PC-3 (cell line): Measurements from ENCODE around the gene ATP13A5. TPM values are rescaled to one million over a fixed set of nuclear protein-coding genes. Genes with fewer than 3 reads are reported as not detected.

Experiments used
- ATAC-seq: fragments of 200-7000 bp; cut with Tn5 transposase; 2 replicates; pipeline ENCODE4 v1.9.1; 2020; ENCODE audit warnings: mild to moderate bottlenecking, moderate library complexity
- BruUV-seq: library from RNA; stranded (reverse); fragments of 400-500 nt; replicated peaks from 2 replicates; lab custom pipeline; 2021; lab: Mats Ljungman, UMichigan
- CTCF ChIA-PET: fragments of 300-600 bp; sonication (Branson Sonifier 250); formaldehyde crosslinking; loops from one replicate; lab custom pipeline; 2022; ENCODE audit warnings: antibody characterized with exemption; lab: Charles Lee
- POLR2A ChIA-PET: fragments of 300-600 bp; sonication (Branson Sonifier 250); formaldehyde crosslinking; loops from one replicate; lab custom pipeline; 2022; ENCODE audit warnings: antibody characterized with exemption; ENCODE audit not compliant: unreplicated experiment; lab: Charles Lee
- DNase-seq: peaks from one replicate; pipeline ENCODE4 v3.0.0-alpha.2; 2015
- H2AFZ ChIP-seq: fragments of 300-600 bp; sonication (generic); 2 replicates; pipeline ENCODE4 v1.6.0; 2016; ENCODE audit warnings: antibody characterized with exemption, low read length
- H3F3A ChIP-seq: fragments of 300-600 bp; sonication (generic); one replicate; pipeline ENCODE4 v1.6.0; 2017; ENCODE audit warnings: antibody characterized with exemption, low read length, control low read depth, mild to moderate bottlenecking; ENCODE audit not compliant: unreplicated experiment
- H3K27ac ChIP-seq: fragments of 300-600 bp; sonication (generic); 2 replicates; pipeline ENCODE4 v1.5.1; 2016; ENCODE audit warnings: mild to moderate bottlenecking, low read length
- H3K27me3 ChIP-seq: fragments of 300-600 bp; sonication (generic); 2 replicates; pipeline ENCODE4 v1.6.1; 2016; ENCODE audit warnings: low read length, mixed read lengths
- H3K36me3 ChIP-seq: fragments of 300-600 bp; sonication (generic); 2 replicates; pipeline ENCODE4 v1.6.1; 2016; ENCODE audit warnings: low read depth, mixed run types, low read length, mixed read lengths
- H3K4me1 ChIP-seq: fragments of 300-600 bp; sonication (generic); 2 replicates; pipeline ENCODE4 v1.5.1; 2016; ENCODE audit warnings: low read length; ENCODE audit not compliant: insufficient read depth
- H3K4me2 ChIP-seq: fragments of 300-600 bp; sonication (generic); 2 replicates; pipeline ENCODE4 v1.6.0; 2016; ENCODE audit warnings: low read length
- H3K4me3 ChIP-seq: fragments of 300-600 bp; sonication (generic); 2 replicates; pipeline ENCODE4 v1.5.1; 2016; ENCODE audit warnings: mild to moderate bottlenecking, low read length, mixed read lengths
- H3K79me2 ChIP-seq: fragments of 300-600 bp; sonication (generic); 2 replicates; pipeline ENCODE4 v1.6.1; 2017; ENCODE audit warnings: low read length, mixed read lengths
- H3K9ac ChIP-seq: fragments of 300-600 bp; sonication (generic); 2 replicates; pipeline ENCODE4 v1.6.0; 2016; ENCODE audit warnings: mild to moderate bottlenecking, low read length
- H3K9me2 ChIP-seq: fragments of 300-600 bp; sonication (generic); replicated peaks from 2 replicates; pipeline ENCODE4 v1.6.1; 2016; ENCODE audit warnings: mixed run types, low read length, mixed read lengths
- H3K9me3 ChIP-seq: fragments of 300-600 bp; sonication (generic); 2 replicates; pipeline ENCODE4 v1.6.1; 2016; ENCODE audit warnings: low read length, mixed read lengths
- H4K20me1 ChIP-seq: fragments of 300-600 bp; sonication (generic); 2 replicates; pipeline ENCODE4 v1.6.1; 2016; ENCODE audit warnings: low read length, mixed read lengths
- EZH2 ChIP-seq: fragments of 300-600 bp; sonication (generic); IDR thresholded peaks from one replicate; pipeline ENCODE4 v1.6.1; 2017; ENCODE audit warnings: antibody characterized with exemption, mild to moderate bottlenecking, low read length; ENCODE audit not compliant: unreplicated experiment
- EZH2phosphoT487 ChIP-seq: fragments of 300-600 bp; sonication (generic); IDR thresholded peaks from 2 replicates; pipeline ENCODE4 v1.6.1; 2018; ENCODE audit warnings: mild to moderate bottlenecking, antibody characterized with exemption, low read length, borderline replicate concordance
- intact Hi-C: fragments of 100-400 bp; cut with micrococcal nuclease; formaldehyde crosslinking; loops from 2 replicates; pipeline ENCODE4 v1.9.0; 2023
- total RNA-seq: library from RNA; depleted of rRNA; stranded (reverse); fragments of >200 nt; gene quantifications from 2 replicates; pipeline ENCODE4 v1.2.3, GENCODE V29; 2014
- TF ChIP-seq, protein P1 (sequence below): fragments of 300-600 bp; sonication (generic); conservative IDR thresholded peaks from 2 replicates; pipeline ENCODE4 v1.5.1; 2017; ENCODE audit warnings: antibody characterized with exemption, low read depth, mild to moderate bottlenecking, low read length

Gene ATP13A5
- total RNA-seq, 1 experiment from 2014 or later, result not detected

DNA sequence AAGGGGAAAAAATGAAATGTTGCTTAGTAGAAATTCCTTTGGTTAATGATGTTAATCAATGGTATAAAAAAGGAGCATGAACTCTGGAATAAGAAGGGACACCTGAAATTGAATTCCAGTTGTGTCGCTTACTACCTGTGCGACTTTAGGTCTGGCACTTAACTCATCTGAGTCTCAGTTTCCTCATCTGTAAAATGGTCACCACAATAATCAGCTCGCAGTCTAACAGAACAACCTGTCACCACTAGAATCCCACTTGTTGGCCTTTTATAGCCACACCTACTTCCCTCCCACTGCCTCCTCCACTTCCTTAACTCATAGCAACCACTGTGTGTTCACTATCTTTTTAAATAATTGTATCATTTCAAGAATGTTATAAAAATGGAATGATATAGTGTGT, 135.0 kb downstream of the ATP13A5 start:
- CTCF ChIA-PET, result no interaction called here
- Histone ChIP-seq H3F3A (no peaks in the 10 kb centered on the region), H3K4me2 (no peak overlapping the region), H4K20me1 (no peaks in the 10 kb centered on the region), H3K36me3 (no peaks in the 10 kb centered on the region), H3K27me3 (peaks cover 38% of the 10 kb centered on the region), H3K4me1 (no peaks in the 10 kb centered on the region), H3K9me3 (peaks cover 10% of the 10 kb centered on the region; the same call in 1 of the 2 replicates), H3K27ac (no peak overlapping the region), H2AFZ (no peak overlapping the region), H3K79me2 (no peaks in the 10 kb centered on the region), H3K4me3 (no peak overlapping the region), H3K9me2 (no peaks in the 10 kb centered on the region), H3K9ac (no peak overlapping the region)
- BruUV-seq, result no TSS peak
- intact Hi-C loops, result no loop called here
- DNase-seq (no peak), ATAC-seq (no peak)
- POLR2A ChIA-PET, result no interaction called here
- TF ChIP-seq, protein P1, sequence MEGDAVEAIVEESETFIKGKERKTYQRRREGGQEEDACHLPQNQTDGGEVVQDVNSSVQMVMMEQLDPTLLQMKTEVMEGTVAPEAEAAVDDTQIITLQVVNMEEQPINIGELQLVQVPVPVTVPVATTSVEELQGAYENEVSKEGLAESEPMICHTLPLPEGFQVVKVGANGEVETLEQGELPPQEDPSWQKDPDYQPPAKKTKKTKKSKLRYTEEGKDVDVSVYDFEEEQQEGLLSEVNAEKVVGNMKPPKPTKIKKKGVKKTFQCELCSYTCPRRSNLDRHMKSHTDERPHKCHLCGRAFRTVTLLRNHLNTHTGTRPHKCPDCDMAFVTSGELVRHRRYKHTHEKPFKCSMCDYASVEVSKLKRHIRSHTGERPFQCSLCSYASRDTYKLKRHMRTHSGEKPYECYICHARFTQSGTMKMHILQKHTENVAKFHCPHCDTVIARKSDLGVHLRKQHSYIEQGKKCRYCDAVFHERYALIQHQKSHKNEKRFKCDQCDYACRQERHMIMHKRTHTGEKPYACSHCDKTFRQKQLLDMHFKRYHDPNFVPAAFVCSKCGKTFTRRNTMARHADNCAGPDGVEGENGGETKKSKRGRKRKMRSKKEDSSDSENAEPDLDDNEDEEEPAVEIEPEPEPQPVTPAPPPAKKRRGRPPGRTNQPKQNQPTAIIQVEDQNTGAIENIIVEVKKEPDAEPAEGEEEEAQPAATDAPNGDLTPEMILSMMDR, result no peak
- no peak for TF ChIP-seq EZH2phosphoT487
- TF ChIP-seq EZH2, result no peak

DNA sequence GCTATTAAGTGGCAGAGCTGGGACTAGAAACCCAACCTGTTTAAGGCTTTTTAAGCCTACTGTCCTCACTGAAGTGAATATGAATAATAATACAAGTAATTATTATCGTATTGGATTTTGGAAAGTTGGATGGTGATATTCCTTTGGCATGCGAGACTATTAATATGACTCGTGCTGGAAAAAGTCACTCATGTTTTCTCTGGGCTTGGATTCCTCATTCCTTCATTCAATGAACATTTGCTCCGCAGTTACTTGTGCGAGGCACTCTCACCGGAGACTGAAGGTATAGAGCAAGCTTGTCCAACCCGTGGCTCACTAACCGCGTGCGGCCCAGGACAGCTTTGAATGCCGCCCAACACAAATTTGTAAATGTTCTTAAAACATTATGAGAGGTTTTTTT, 136.8 kb downstream of the ATP13A5 start:
- Histone ChIP-seq H3F3A (no peaks in the 10 kb centered on the region), H3K79me2 (no peaks in the 10 kb centered on the region), H3K4me1 (no peaks in the 10 kb centered on the region), H3K36me3 (no peaks in the 10 kb centered on the region), H3K9me3 (no peaks in the 10 kb centered on the region), H3K9me2 (no peaks in the 10 kb centered on the region), H3K4me2 (0 out of 2 replicates have a peak overlapping the region, but pooled peaks have one; percentile 11), H3K27me3 (peaks cover 38% of the 10 kb centered on the region), H3K4me3 (no peak overlapping the region), H3K9ac (no peak overlapping the region), H3K27ac (no peak overlapping the region), H4K20me1 (no peaks in the 10 kb centered on the region), H2AFZ (no peak overlapping the region)
- no peak for ATAC-seq
- POLR2A ChIA-PET, result interaction anchor here (0.6 kb wide), 1 partner anchor 87 kb away, joined by 3 read pairs; no protein-coding TSS in a partner anchor
- BruUV-seq, result no TSS peak
- intact Hi-C loops, result no loop called here
- TF ChIP-seq EZH2 (no peak), EZH2phosphoT487 (no peak)
- TF ChIP-seq, protein P1, result no peak
- DNase-seq, result no peak
- CTCF ChIA-PET, result interaction anchor here (0.7 kb wide), 1 partner anchor 157 kb away, joined by 10 read pairs; no protein-coding TSS in a partner anchor

DNA sequence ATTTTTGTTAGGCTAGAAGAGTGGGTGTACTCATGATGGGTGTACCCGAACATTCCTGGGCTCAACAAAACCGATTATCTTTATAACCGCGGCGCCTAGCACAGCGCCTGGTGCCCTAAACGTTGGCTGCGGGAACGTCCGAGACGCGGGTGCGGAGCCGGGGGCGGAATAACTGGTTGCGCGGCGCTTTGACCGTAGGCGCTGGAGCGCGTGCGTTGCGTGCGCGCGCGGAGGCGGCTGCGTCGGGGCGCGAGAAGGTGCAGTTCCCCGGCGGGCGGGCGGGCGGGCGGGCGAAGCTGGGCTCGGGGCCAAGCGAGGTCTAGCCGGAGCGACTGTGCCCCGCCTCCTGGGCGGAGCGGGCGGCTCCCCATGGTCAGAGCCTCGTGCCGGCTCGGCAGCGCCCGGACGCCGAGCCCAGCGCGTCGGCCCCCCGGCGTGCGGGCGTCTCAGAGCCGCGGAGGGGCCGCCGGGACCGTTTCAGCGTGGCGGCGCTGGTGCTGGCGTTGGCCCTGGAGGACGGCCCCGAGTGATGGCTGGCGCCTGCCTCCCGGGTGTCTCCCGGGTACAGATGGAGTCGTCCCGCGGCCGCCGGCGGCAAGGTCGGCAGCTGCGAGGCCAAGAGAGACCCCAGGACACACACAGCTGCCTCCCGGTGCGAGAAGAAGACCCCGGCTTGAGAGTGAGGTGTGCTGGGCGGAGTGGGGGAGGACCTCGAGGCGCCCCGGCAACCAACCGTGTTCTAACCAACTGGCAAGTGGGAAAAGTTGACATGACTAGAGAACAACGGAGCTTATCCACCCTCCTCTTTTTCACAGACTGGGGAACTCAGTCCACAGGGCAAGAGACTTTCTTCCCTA, 137.5 kb downstream of the ATP13A5 start, which contains the start of gene PLAAT1:
PLAAT1 (plus strand) TSS at position 373 of the 857 bp plus-strand sequence. CDS start 14,429 bp downstream, outside the sequence.
- intact Hi-C loops, result no loop called here
- Histone ChIP-seq H3K9me3 (no peaks in the 10 kb centered on the region), H2AFZ (no peak within 1 kb of the TSS), H3K79me2 (no peaks in the 10 kb centered on the region), H3K27me3 (peaks cover 38% of the 10 kb centered on the region), H3K27ac (no peak within 1 kb of the TSS), H3K4me3 (0 out of 2 replicates have a peak within 1 kb of the TSS, but pooled peaks have one; percentile 19), H3K9me2 (no peaks in the 10 kb centered on the region), H3K36me3 (no peaks in the 10 kb centered on the region), H4K20me1 (no peaks in the 10 kb centered on the region), H3K9ac (no peak within 1 kb of the TSS), H3K4me1 (no peaks in the 10 kb centered on the region), H3F3A (no peaks in the 10 kb centered on the region), H3K4me2 (peak within 1 kb of the TSS; percentile 48; the same call in 1 of the 2 replicates)
- TF ChIP-seq EZH2 (peak; percentile 9), EZH2phosphoT487 (no peak)
- TF ChIP-seq, protein P1, result no peak
- no TSS peak for BruUV-seq
- DNase-seq, result no peak
- ChIA-PET POLR2A (interaction anchor here (0.6 kb wide), 1 partner anchor 87 kb away, joined by 3 read pairs; no protein-coding TSS in a partner anchor), CTCF (interaction anchor here (0.7 kb wide), 1 partner anchor 158 kb away, joined by 10 read pairs; no protein-coding TSS in a partner anchor)
- peak; percentile 22; the same call in 1 of the 2 replicates for ATAC-seq
